Dermis blood vessel endothelial cell (primary cell): ENCODE measurements around the gene WNT10A. TPM values are rescaled to one million over a fixed set of nuclear protein-coding genes. Genes with fewer than 3 reads are reported as not detected.

Experiments used
- total RNA-seq: library from RNA; depleted of rRNA; stranded (reverse); fragments of >200 nt; gene quantifications from 2 replicates; pipeline ENCODE4 v1.2.3, GENCODE V29; 2014

Gene WNT10A
- total RNA-seq, 1 donor from 2014 or later, result under 0.01 TPM

Other genes starting within 250 kb of the WNT10A start
- 9.0 and 14.1 TPM in 2 replicates for gene ZNF142, start 221.2 kb upstream of the WNT10A start, total RNA-seq
- 31.3 and 37.5 TPM in 2 replicates for gene BCS1L, start 221.2 kb upstream of the WNT10A start, total RNA-seq
- 21.1 and 35.7 TPM in 2 replicates for gene RNF25, start 208.8 kb upstream of the WNT10A start, total RNA-seq
- gene STK36, start 208.8 kb upstream of the WNT10A start, total RNA-seq, result 11.5 and 15.3 TPM in 2 replicates
- 7.6 and 9.4 TPM in 2 replicates for gene TTLL4, start 170.0 kb upstream of the WNT10A start, total RNA-seq
- 8.6 and 12.8 TPM in 2 replicates for gene CYP27A1, start 98.7 kb upstream of the WNT10A start, total RNA-seq
- gene PRKAG3, start 49.0 kb upstream of the WNT10A start, total RNA-seq, result not detected in 2 replicates
- not detected in 2 replicates for gene WNT6, start 21.0 kb upstream of the WNT10A start, total RNA-seq
- gene CDK5R2, start 78.8 kb downstream of the WNT10A start, total RNA-seq, result not detected in 2 replicates
- not detected in 2 replicates for gene FEV, start 104.3 kb downstream of the WNT10A start, total RNA-seq
- not detected in 2 replicates for gene CRYBA2, start 112.6 kb downstream of the WNT10A start, total RNA-seq
- gene CFAP65, start 160.7 kb downstream of the WNT10A start, total RNA-seq, result not detected in 2 replicates
- not detected in 2 replicates for gene IHH, start 180.1 kb downstream of the WNT10A start, total RNA-seq